ENCODE results near the gene CTCF. TPM values are rescaled to one million over a fixed set of nuclear protein-coding genes. Genes with fewer than 3 reads are reported as not detected.

CTCF gene
- total and polyA plus RNA-seq, 2 donors from 2014 or later, result 20.4 to 42.6 TPM

DNA sequence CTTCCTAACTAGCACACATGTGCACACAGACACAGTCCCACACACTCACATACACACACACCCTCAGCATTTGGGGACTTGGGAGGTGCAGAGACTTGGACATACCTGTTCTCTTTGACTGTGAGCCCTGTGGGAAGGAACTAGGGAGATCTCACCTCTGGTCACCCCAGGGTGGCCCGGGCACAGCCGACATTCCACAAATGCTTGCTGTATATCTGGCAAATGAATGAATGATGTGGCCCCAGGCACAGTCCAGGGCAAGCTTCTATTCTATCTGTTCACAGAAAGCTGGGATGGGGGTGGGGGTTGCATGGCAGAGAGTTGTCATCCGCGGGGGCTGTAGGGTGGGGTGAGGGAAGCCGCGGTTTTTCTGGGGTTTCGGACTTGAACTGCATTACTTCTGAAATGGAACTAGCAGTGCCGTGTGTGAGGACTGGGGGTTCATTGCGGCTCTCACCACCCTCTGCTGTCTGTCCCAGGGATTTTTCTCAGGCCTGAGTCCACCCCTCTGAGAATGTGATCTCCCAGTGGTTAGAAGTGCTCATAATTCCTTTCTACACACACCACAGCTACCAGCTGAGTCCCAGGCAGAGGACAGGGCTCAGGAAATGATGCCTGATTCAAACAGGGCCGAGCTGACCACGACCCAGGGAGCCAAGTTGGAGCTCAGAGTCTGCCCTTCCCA, 37.0 kb upstream of the CTCF start:
- peaks cover 0 to 13% (median 9%) of the 10 kb centered on the region in 3 donors for H3K4me1 ChIP-seq (ENCODE audit: control insufficient read depth in 2 of 3, insufficient read depth in 2 of 3, low read depth in 1 of 3, low read length in 3 of 3)
- TF ChIP-seq, protein P1, sequence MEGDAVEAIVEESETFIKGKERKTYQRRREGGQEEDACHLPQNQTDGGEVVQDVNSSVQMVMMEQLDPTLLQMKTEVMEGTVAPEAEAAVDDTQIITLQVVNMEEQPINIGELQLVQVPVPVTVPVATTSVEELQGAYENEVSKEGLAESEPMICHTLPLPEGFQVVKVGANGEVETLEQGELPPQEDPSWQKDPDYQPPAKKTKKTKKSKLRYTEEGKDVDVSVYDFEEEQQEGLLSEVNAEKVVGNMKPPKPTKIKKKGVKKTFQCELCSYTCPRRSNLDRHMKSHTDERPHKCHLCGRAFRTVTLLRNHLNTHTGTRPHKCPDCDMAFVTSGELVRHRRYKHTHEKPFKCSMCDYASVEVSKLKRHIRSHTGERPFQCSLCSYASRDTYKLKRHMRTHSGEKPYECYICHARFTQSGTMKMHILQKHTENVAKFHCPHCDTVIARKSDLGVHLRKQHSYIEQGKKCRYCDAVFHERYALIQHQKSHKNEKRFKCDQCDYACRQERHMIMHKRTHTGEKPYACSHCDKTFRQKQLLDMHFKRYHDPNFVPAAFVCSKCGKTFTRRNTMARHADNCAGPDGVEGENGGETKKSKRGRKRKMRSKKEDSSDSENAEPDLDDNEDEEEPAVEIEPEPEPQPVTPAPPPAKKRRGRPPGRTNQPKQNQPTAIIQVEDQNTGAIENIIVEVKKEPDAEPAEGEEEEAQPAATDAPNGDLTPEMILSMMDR (IDR thresholded peaks at IDR 0.05; ENCODE audit: borderline replicate concordance, extremely low read depth, insufficient read depth), result no peak
- H3K9me3 ChIP-seq (ENCODE audit: control insufficient read depth in 2 of 3, insufficient read depth in 1 of 3, low read length in 3 of 3), result no peaks in the 10 kb centered on the region
- DNase-seq (peak in 1 of 5 donors; percentile 35), FAIRE-seq (no peak)
- H3K9ac ChIP-seq (ENCODE audit: low read length in 3 of 3), result no peak overlapping the region
- intact Hi-C loops (cut with DNase I), result no loop called here
- H3K4me3 ChIP-seq (ENCODE audit: low read length in 3 of 3), result no peak overlapping the region
- no peak overlapping the region for H3K27ac ChIP-seq (ENCODE audit: low read depth in 2 of 2, low read length in 2 of 2)
- no peaks in the 10 kb centered on the region for H3K36me3 ChIP-seq (ENCODE audit: control insufficient read depth in 2 of 3, insufficient read depth in 3 of 3, low read length in 3 of 3)
- H3K27me3 ChIP-seq (ENCODE audit: control insufficient read depth, insufficient read depth, low read length), result no peaks in the 10 kb centered on the region

DNA sequence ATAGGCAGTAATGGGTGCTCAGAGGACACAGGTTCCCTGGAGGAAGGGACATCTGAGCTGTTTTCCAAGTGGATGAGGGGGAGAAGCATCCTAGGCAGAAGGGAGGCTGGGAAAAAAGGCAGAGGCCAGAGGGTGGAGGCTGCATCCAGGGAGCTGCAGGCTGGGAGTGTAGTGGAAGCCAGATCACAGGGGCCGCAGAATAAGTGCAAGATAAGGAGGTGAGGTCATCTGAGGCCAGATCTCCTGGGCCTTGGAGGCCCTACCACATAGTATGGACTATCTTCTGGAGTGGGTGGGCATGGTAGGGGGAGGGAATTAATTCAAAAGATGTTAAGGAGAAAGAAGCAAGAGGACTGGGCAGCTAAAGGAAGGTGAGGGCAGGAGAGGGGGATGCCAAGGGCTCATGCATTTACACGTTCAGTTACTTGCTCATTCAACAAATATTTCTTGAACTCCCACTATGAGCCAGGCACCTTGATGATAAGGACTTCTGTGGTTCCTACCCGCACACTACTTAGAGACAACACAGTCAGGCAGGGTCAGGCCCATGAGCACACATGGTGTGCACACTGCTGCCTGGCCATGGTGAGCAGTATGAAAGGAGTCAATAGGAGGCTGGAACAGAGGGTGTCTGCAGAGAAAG, 36.1 kb upstream of the CTCF start:
- no peaks in the 10 kb centered on the region for H3K27me3 ChIP-seq (ENCODE audit: control insufficient read depth, insufficient read depth, low read length)
- H3K4me3 ChIP-seq (ENCODE audit: low read length in 3 of 3), result no peak overlapping the region
- H3K27ac ChIP-seq (ENCODE audit: low read depth in 2 of 2, low read length in 2 of 2), result no peak overlapping the region
- no peaks in the 10 kb centered on the region for H3K9me3 ChIP-seq (ENCODE audit: control insufficient read depth in 2 of 3, insufficient read depth in 1 of 3, low read length in 3 of 3)
- FAIRE-seq, result no peak
- no peak overlapping the region for H3K9ac ChIP-seq (ENCODE audit: low read length in 3 of 3)
- peaks cover 0 to 21% (median 15%) of the 10 kb centered on the region in 3 donors for H3K4me1 ChIP-seq (ENCODE audit: control insufficient read depth in 2 of 3, insufficient read depth in 2 of 3, low read depth in 1 of 3, low read length in 3 of 3)
- intact Hi-C loops (cut with DNase I), result no loop called here
- H3K36me3 ChIP-seq (ENCODE audit: control insufficient read depth in 2 of 3, insufficient read depth in 3 of 3, low read length in 3 of 3), result no peaks in the 10 kb centered on the region
- DNase-seq, result peak in 1 of 5 donors; percentile 41
- TF ChIP-seq, protein P1 (IDR thresholded peaks at IDR 0.05; ENCODE audit: borderline replicate concordance, extremely low read depth, insufficient read depth), result no peak

GRCh38 chr16:67528222-67528869, 34.0 kb upstream of the CTCF start, which contains the start of gene RIPOR1:
Gene RIPOR1, plus strand, starts transcription at chr16:67528829. Its CDS starts 9,618 bp downstream, at chr16:67538447.
- DNase-seq (peak; percentile 64 to 89 (median 72)), FAIRE-seq (no peak)
- H3K27ac ChIP-seq (ENCODE audit: low read depth in 2 of 2, low read length in 2 of 2), result peak within 1 kb of the TSS; percentile 93 to 97
- no peaks in the 10 kb centered on the region for H3K36me3 ChIP-seq (ENCODE audit: control insufficient read depth in 2 of 3, insufficient read depth in 3 of 3, low read length in 3 of 3)
- TF ChIP-seq, protein P1 (IDR thresholded peaks at IDR 0.05; ENCODE audit: borderline replicate concordance, extremely low read depth, insufficient read depth), result no peak
- no peaks in the 10 kb centered on the region for H3K27me3 ChIP-seq (ENCODE audit: control insufficient read depth, insufficient read depth, low read length)
- peak within 1 kb of the TSS; percentile 57 to 100 (median 59) for H3K9ac ChIP-seq (ENCODE audit: low read length in 3 of 3)
- H3K4me1 ChIP-seq (ENCODE audit: control insufficient read depth in 2 of 3, insufficient read depth in 2 of 3, low read depth in 1 of 3, low read length in 3 of 3), result peaks cover 0 to 28% (median 17%) of the 10 kb centered on the region in 3 donors
- intact Hi-C loops (cut with DNase I), result no loop called here
- H3K4me3 ChIP-seq (ENCODE audit: low read length in 3 of 3), result peak within 1 kb of the TSS; percentile 70 to 97 (median 74)
- H3K9me3 ChIP-seq (ENCODE audit: control insufficient read depth in 2 of 3, insufficient read depth in 1 of 3, low read length in 3 of 3), result no peaks in the 10 kb centered on the region
